ENCODE results near the gene SAAL1. TPM values are rescaled to one million over a fixed set of nuclear protein-coding genes. Genes with fewer than 3 reads are reported as not detected.
A peak's percentile ranks its signal among the peaks of the same experiment; 100 is the strongest.

Gene SAAL1
- total RNA-seq, 2 donors from 2014 or later, result 14.8 to 45.8 TPM

DNA sequence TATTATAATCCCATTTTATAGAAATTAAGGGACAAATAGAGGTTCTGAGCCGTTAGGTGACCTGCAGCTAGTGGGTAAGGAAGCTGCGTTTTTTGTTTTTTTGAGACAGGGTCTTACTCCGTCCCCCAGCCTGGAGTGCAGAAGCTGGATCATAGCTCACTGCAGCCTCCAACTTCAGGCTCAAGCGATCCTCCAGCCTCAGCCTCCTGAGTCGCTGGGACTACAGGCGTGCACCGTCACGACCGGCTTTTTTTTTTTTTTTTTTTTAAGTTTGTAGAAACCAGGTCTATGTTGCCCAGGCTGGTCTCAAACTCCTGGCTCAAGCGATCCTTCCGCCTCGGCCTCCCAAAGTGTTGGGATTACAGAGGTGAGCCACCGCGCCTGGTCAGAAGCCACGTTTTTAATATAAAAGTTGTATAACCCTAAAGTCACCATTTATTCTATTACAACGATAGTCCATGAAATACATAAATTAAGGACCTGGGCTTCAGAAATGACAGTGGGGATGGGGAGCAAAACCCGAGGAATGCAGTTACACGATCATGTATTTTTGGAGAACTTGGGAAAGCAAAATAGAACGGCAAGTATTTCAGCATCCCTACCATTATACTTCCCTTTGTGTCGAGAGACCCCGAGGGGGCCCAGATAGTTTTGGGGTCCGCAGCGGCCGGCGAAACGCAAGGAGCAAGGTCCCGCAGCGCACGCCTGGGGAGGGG is 638 bp downstream of the SAAL1 start:
- H3K9me3 ChIP-seq, result no peaks in the 10 kb centered on the region
- DNase-seq (no peak), ATAC-seq (no peak)
- peaks cover 0 to 2% of the 10 kb centered on the region in 2 donors for H3K36me3 ChIP-seq (replicated peaks in 1 of 2; ENCODE audit: insufficient read depth in 1 of 2, low read depth in 2 of 2)
- intact Hi-C loops (cut with DNase I), result no loop called here
- H3K4me1 ChIP-seq, result peaks cover 19% of the 10 kb centered on the region
- H3K27me3 ChIP-seq, result no peaks in the 10 kb centered on the region
- peak overlapping the region in 3 of 4 donors; percentile 31 to 59 (median 48) for H3K27ac ChIP-seq
- H3K4me3 ChIP-seq, result peak overlapping the region; percentile 96 to 97
- no peak for TF ChIP-seq POLR2A (IDR thresholded peaks at IDR 0.05)
- TF ChIP-seq, protein P1, sequence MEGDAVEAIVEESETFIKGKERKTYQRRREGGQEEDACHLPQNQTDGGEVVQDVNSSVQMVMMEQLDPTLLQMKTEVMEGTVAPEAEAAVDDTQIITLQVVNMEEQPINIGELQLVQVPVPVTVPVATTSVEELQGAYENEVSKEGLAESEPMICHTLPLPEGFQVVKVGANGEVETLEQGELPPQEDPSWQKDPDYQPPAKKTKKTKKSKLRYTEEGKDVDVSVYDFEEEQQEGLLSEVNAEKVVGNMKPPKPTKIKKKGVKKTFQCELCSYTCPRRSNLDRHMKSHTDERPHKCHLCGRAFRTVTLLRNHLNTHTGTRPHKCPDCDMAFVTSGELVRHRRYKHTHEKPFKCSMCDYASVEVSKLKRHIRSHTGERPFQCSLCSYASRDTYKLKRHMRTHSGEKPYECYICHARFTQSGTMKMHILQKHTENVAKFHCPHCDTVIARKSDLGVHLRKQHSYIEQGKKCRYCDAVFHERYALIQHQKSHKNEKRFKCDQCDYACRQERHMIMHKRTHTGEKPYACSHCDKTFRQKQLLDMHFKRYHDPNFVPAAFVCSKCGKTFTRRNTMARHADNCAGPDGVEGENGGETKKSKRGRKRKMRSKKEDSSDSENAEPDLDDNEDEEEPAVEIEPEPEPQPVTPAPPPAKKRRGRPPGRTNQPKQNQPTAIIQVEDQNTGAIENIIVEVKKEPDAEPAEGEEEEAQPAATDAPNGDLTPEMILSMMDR (IDR thresholded peaks at IDR 0.05), result no peak
- WGBS, 2 donors, result 19 to 22% methylated on average over 28 to 29 of the region's 29 CpGs

- intact Hi-C loops (cut with DNase I), result no loop called here
- no peak for TF ChIP-seq POLR2A (IDR thresholded peaks at IDR 0.05)
- TF ChIP-seq, protein P1 (IDR thresholded peaks at IDR 0.05), result no peak
- Histone ChIP-seq H3K4me1 (peaks cover 13% of the 10 kb centered on the region), H3K36me3 (replicated peaks in 1 of 2; ENCODE audit: insufficient read depth in 1 of 2, low read depth in 2 of 2) (peaks cover 0 to 2% of the 10 kb centered on the region in 2 donors), H3K4me3 (no peak overlapping the region), H3K27me3 (no peaks in the 10 kb centered on the region), H3K27ac (no peak overlapping the region), H3K9me3 (no peaks in the 10 kb centered on the region)
- ATAC-seq, result no peak
- no peak for DNase-seq
- 84 to 88% methylated on average over 6 of the region's 6 CpGs for WGBS, 2 donors
These were observed 4.8 kb downstream of the SAAL1 start for GRCh38 chr11:18100926-18101656.

DNA sequence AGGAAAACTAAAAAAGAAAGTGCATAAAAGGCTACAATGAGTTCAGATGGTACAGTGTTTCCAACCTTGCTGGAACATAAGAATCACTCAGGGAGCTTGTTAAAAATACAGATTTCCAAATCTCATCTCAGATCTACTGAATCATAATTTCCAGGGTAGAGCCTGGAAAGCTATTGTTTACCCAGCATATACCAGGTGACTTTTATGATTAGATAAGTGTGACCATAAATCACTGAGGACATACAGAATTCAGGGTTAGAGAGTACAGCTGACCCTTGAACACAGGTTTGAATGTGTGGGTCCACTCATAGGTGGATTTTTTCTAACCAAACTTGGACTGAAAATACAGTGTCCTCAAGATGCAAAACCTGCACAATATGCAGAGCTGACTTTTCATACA is 11.9 kb downstream of the SAAL1 start:
- DNase-seq, result no peak
- Histone ChIP-seq H3K27ac (no peak overlapping the region), H3K4me3 (no peak overlapping the region), H3K27me3 (no peaks in the 10 kb centered on the region), H3K4me1 (no peaks in the 10 kb centered on the region), H3K9me3 (no peaks in the 10 kb centered on the region), H3K36me3 (replicated peaks in 1 of 2; ENCODE audit: insufficient read depth in 1 of 2, low read depth in 2 of 2) (peaks cover 4 to 12% of the 10 kb centered on the region in 2 donors)
- no peak for ATAC-seq
- intact Hi-C loops (cut with DNase I), result loop anchor here (10.0 kb wide), 1 partner anchor 79 kb away; the partner anchor contains the start of gene SERGEF
- TF ChIP-seq POLR2A (IDR thresholded peaks at IDR 0.05), result no peak
- TF ChIP-seq, protein P1 (IDR thresholded peaks at IDR 0.05), result no peak

DNA sequence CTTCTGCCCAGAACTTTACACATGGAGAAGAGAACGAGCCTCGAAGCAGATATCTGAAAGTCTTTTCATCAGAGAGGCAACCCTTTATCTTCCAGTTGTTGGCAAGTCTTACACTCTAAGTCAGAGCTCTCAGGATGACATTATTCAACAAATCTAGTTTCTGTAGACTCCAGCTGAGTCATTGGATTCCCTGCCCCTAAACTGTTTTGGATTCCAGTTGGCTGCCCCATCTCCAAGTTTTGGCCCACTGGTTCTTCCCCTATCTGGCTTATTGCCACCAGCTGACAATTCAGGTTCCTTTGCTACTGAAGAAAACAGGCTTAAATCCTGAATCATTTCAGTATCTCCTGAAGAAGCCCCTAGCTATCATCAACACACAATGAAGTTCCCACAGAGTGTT is 14.2 kb downstream of the SAAL1 start:
- H3K27me3 ChIP-seq, result no peaks in the 10 kb centered on the region
- 91 to 95% methylated on average over 2 of the region's 2 CpGs for WGBS, 2 donors
- H3K4me3 ChIP-seq, result no peak overlapping the region
- peaks cover 11 to 19% of the 10 kb centered on the region in 2 donors for H3K36me3 ChIP-seq (replicated peaks in 1 of 2; ENCODE audit: insufficient read depth in 1 of 2, low read depth in 2 of 2)
- intact Hi-C loops (cut with DNase I), result loop anchor here (10.0 kb wide), 1 partner anchor 77 kb away; the partner anchor contains the start of gene SERGEF
- DNase-seq, result no peak
- TF ChIP-seq, protein P1 (IDR thresholded peaks at IDR 0.05), result no peak
- TF ChIP-seq POLR2A (IDR thresholded peaks at IDR 0.05), result no peak
- H3K27ac ChIP-seq, result no peak overlapping the region
- H3K4me1 ChIP-seq, result no peaks in the 10 kb centered on the region
- no peaks in the 10 kb centered on the region for H3K9me3 ChIP-seq
- ATAC-seq, result no peak

Data from body of pancreas (tissue), 4 donors.